ENCODE results near the gene C8G. TPM values are rescaled to one million over a fixed set of nuclear protein-coding genes. Genes with fewer than 3 reads are reported as not detected.

C8G gene
- total and polyA plus RNA-seq, 2 of the 4 experiments (the other 2 are of a cell fraction), result 0.80 TPM; not detected in 1

DNA sequence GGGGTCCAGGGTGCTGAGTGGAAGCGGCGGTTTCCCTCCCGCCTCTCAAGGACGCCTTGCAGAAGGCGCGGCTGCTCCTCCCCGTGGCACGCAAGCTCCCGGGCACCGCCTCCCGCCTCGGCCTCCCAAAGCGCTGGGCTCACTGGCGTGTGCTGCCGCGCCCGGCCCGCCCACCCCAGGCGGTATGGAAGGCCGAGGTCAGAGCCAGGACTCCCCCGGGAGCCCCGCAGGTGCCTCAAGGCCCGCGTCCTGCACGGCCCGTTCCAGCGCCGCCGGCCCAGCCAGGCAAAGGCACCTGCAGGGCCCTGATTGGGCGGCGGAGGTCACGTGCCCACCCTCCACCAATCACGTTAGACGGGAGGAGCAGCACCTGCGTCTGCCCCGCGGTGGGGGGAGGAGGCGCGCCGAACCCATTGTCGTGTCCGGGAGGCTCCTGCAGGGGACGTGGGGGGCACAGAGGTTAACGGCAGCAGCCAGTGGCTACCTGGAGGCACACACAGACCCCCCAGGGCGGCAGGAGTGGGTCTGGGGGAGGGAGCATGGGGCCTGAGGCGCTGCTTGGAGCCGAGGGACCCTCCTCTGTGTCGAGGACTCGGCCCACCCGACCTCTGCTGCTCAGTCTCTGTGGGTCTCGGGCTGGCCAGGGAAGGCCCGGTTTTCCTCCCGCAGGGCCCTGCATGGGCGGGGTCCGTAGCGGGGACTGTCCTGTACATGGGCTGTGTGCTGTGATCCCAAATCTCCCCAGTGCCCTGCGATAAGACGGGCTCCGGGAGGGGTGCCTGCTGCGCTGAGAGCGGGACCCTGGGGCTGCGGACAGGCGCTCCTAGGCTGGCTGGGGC lies 5.0 kb downstream of the C8G start:
- Histone ChIP-seq H2BK120ac (ENCODE audit: low read depth, low read length) (no peak overlapping the region), H4K8ac (ENCODE audit: low read depth in 2 of 2, low read length in 2 of 2) (peak overlapping the region; percentile 45 to 87; a peak in 3 of 4 replicates), H3K4me3 (ENCODE audit: insufficient read depth, low read depth, low read length) (peak overlapping the region; percentile 40), H3K36me3 (ENCODE audit: control insufficient read depth, insufficient read depth, low read length) (no peaks in the 10 kb centered on the region), H2AK9ac (replicated peaks; ENCODE audit: low read depth, low read length, poor library complexity) (peak overlapping the region; percentile 59), H2BK15ac (ENCODE audit: low read depth, low read length) (no peak overlapping the region), H2BK5ac (ENCODE audit: low read depth, low read length, poor library complexity, severe bottlenecking) (no peak overlapping the region), H4K91ac (ENCODE audit: insufficient read depth, low read depth, low read length) (no peak overlapping the region; the same call in 1 of the 2 replicates), H3K79me1 (ENCODE audit: low read depth in 1 of 2, low read length in 2 of 2) (peaks cover 0 to 2% of the 10 kb centered on the region in 2 experiments; a peak in 1 of 4 replicates), H3K56ac (ENCODE audit: extremely low read depth, insufficient read depth, low read length) (no peak overlapping the region), H2BK20ac (ENCODE audit: low read depth, low read length) (no peak overlapping the region), H3K9me1 (ENCODE audit: insufficient read depth, low read length) (peaks cover 1% of the 10 kb centered on the region; the same call in 1 of the 2 replicates), H3K4ac (ENCODE audit: low read depth, low read length) (no peak overlapping the region), H2AFZ (replicated peaks; ENCODE audit: low read length, poor library complexity) (peak overlapping the region; percentile 98), H3K18ac (ENCODE audit: low read depth, low read length) (no peak overlapping the region), H4K5ac (ENCODE audit: low read depth, low read length) (no peak overlapping the region; the same call in 1 of the 2 replicates), H4K20me1 (ENCODE audit: insufficient read depth, low read length) (no peaks in the 10 kb centered on the region), H2AK5ac (ENCODE audit: low read depth, low read length) (no peak overlapping the region), H3K9me3 (ENCODE audit: control insufficient read depth, insufficient read depth, low read length) (no peaks in the 10 kb centered on the region), H3K27me3 (ENCODE audit: control insufficient read depth, insufficient read depth, low read length) (peaks cover 9% of the 10 kb centered on the region; the same call in 1 of the 2 replicates), H3K4me2 (ENCODE audit: low read depth, low read length) (peak overlapping the region; percentile 82), H3K14ac (replicated peaks; ENCODE audit: low read depth, low read length) (no peak overlapping the region), H3K23ac (ENCODE audit: low read depth, low read length) (no peak overlapping the region), H3K9ac (ENCODE audit: low read depth, low read length) (peak overlapping the region; percentile 1; the same call in 1 of the 2 replicates), H3K4me1 (ENCODE audit: control insufficient read depth, insufficient read depth, low read length) (no peaks in the 10 kb centered on the region; the same call in 1 of the 2 replicates), H3K27ac (ENCODE audit: insufficient read depth, low read length) (no peak overlapping the region; the same call in 1 of the 2 replicates)
- DNase-seq, result peak; percentile 73
- dilution Hi-C loops (cut with HindIII; ENCODE audit: low sequenced_read_pairs, unreplicated experiment), result no loop called here
- intact Hi-C loops (cut with micrococcal nuclease), result no loop called here
- ChIA-PET CTCF (no interaction called here), POLR2A (ENCODE audit: unreplicated experiment) (no interaction called here)
- in situ Hi-C loops (cut with MboI; ENCODE audit: low sequenced_read_pairs), result no loop called here
- TF ChIP-seq RCOR1 (IDR thresholded peaks at IDR 0.05; ENCODE audit: insufficient replicate concordance, low read length) (peak; percentile 31), MAFK (IDR thresholded peaks at IDR 0.05; ENCODE audit: low read depth, low read length) (no peak), CEBPB (IDR thresholded peaks at IDR 0.05; ENCODE audit: low read depth, low read length) (no peak), FOS (IDR thresholded peaks at IDR 0.05; ENCODE audit: low read depth, low read length) (peak; percentile 68), USF2 (IDR thresholded peaks at IDR 0.05; ENCODE audit: low read depth, low read length) (peak; percentile 98), RFX5 (IDR thresholded peaks at IDR 0.05; ENCODE audit: low read depth, low read length) (no peak)
- 2% methylated on average over 22 of the region's 63 CpGs; no CpG with 5 or more reads in 1 of the 2 experiments for WGBS, 2 experiments (ENCODE audit: extremely low coverage in 2 of 2, insufficient read length in 1 of 2)
- ATAC-seq (ENCODE audit: low read depth), result peak; percentile 91
- no TSS peak for BruUV-seq (replicated peaks)

Data from IMR-90 (cell line).